IMR-90 (cell line): Measurements from ENCODE around the gene COQ8A. TPM values are rescaled to one million over a fixed set of nuclear protein-coding genes. Genes with fewer than 3 reads are reported as not detected.

Source experiments
- ATAC-seq: fragments of 200-7000 bp; cut with Tn5 transposase; 2 replicates; pipeline ENCODE4 v1.9.1; 2020; ENCODE audit warnings: low read depth, mild to moderate bottlenecking, moderate library complexity
- BruUV-seq: library from RNA; stranded (reverse); fragments of 400-500 nt; replicated peaks from 2 replicates; lab custom pipeline; 2021; lab: Mats Ljungman, UMichigan
- CTCF ChIA-PET: fragments of 300-600 bp; formaldehyde crosslinking; extraction: SDS; loops from one replicate; lab custom pipeline; 2021; ENCODE audit warnings: antibody characterized with exemption; lab: Yijun Ruan, JAX
- POLR2A ChIA-PET: fragments of 300-600 bp; sonication (Branson Sonifier 250); formaldehyde crosslinking; loops from one replicate; lab custom pipeline; 2022; ENCODE audit warnings: antibody characterized with exemption; ENCODE audit not compliant: unreplicated experiment; lab: Charles Lee
- DNase-seq: peaks from one replicate; pipeline ENCODE4 v3.0.0; 2013
- H2AFZ ChIP-seq: replicated peaks from 2 replicates; pipeline ENCODE3; 2013; ENCODE audit warnings: low read length, mild to moderate bottlenecking; ENCODE audit not compliant: poor library complexity
- H2AK5ac ChIP-seq: 2 replicates; pipeline ENCODE4 v1.6.1; 2013; ENCODE audit warnings: low read depth, low read length, inconsistent platforms
- H2AK9ac ChIP-seq: replicated peaks from 2 replicates; pipeline ENCODE3; 2013; ENCODE audit warnings: mild to moderate bottlenecking, low read depth, low read length, moderate library complexity; ENCODE audit not compliant: poor library complexity
- H2BK120ac ChIP-seq: 2 replicates; pipeline ENCODE4 v1.6.1; 2013; ENCODE audit warnings: low read depth, low read length, inconsistent platforms
- H2BK15ac ChIP-seq: 3 replicates; pipeline ENCODE4 v1.6.1; 2013; ENCODE audit warnings: low read depth, low read length, inconsistent platforms
- H2BK20ac ChIP-seq: 2 replicates; pipeline ENCODE4 v1.6.1; 2013; ENCODE audit warnings: low read depth, mild to moderate bottlenecking, inconsistent platforms, low read length, moderate library complexity
- H2BK5ac ChIP-seq: 2 replicates; pipeline ENCODE4 v1.6.1; 2013; ENCODE audit warnings: mild to moderate bottlenecking, low read depth, low read length, inconsistent platforms; ENCODE audit not compliant: poor library complexity, severe bottlenecking
- H3K14ac ChIP-seq: replicated peaks from 2 replicates; pipeline ENCODE4 v1.6.1; 2013; ENCODE audit warnings: low read depth, low read length, inconsistent platforms
- H3K18ac ChIP-seq: 2 replicates; pipeline ENCODE4 v1.6.1; 2013; ENCODE audit warnings: low read depth, low read length, control low read depth
- H3K23ac ChIP-seq: 2 replicates; pipeline ENCODE4 v1.6.1; 2013; ENCODE audit warnings: low read depth, low read length, inconsistent platforms
- H3K27ac ChIP-seq: 2 replicates; pipeline ENCODE4 v1.5.1; 2013; ENCODE audit warnings: mild to moderate bottlenecking, control low read depth, low read length; ENCODE audit not compliant: insufficient read depth
- H3K27me3 ChIP-seq: 2 replicates; pipeline ENCODE4 v1.6.1; 2013; ENCODE audit warnings: low read length; ENCODE audit not compliant: control insufficient read depth, insufficient read depth
- H3K36me3 ChIP-seq: 2 replicates; pipeline ENCODE4 v1.6.1; 2013; ENCODE audit warnings: low read length, mixed read lengths; ENCODE audit not compliant: control insufficient read depth, insufficient read depth
- H3K4ac ChIP-seq: 2 replicates; pipeline ENCODE4 v1.6.1; 2013; ENCODE audit warnings: low read depth, low read length, inconsistent platforms
- H3K4me1 ChIP-seq: 2 replicates; pipeline ENCODE4 v1.6.1; 2013; ENCODE audit warnings: low read length, mixed read lengths; ENCODE audit not compliant: control insufficient read depth, insufficient read depth
- H3K4me2 ChIP-seq: 2 replicates; pipeline ENCODE4 v1.6.1; 2013; ENCODE audit warnings: low read depth, mild to moderate bottlenecking, control low read depth, low read length, moderate library complexity
- H3K4me3 ChIP-seq: 2 replicates; pipeline ENCODE4 v1.5.1; 2013; ENCODE audit warnings: low read depth, mild to moderate bottlenecking, control low read depth, low read length, moderate library complexity; ENCODE audit not compliant: insufficient read depth
- H3K56ac ChIP-seq: 2 replicates; pipeline ENCODE4 v1.6.1; 2013; ENCODE audit warnings: low read length, inconsistent platforms; ENCODE audit not compliant: insufficient read depth; ENCODE audit errors: extremely low read depth
- H3K79me1 ChIP-seq, 2 experiments: 2 replicates each; pipeline ENCODE4 v1.6.1; 2013; ENCODE audit warnings: low read length in 2 of 2, inconsistent platforms in 1 of 2, low read depth in 1 of 2
- H3K9ac ChIP-seq: 2 replicates; pipeline ENCODE4 v1.6.1; 2013; ENCODE audit warnings: low read depth, low read length, control low read depth
- H3K9me1 ChIP-seq: 2 replicates; pipeline ENCODE4 v1.6.1; 2013; ENCODE audit warnings: low read length, inconsistent platforms; ENCODE audit not compliant: insufficient read depth
- H3K9me3 ChIP-seq: 2 replicates; pipeline ENCODE4 v1.6.1; 2013; ENCODE audit warnings: low read length; ENCODE audit not compliant: control insufficient read depth, insufficient read depth
- H4K20me1 ChIP-seq: 2 replicates; pipeline ENCODE4 v1.6.1; 2013; ENCODE audit warnings: low read length, inconsistent platforms; ENCODE audit not compliant: insufficient read depth
- H4K5ac ChIP-seq: 2 replicates; pipeline ENCODE4 v1.6.1; 2013; ENCODE audit warnings: mild to moderate bottlenecking, low read depth, low read length, control low read depth
- H4K8ac ChIP-seq, 2 experiments: 2 replicates each; pipeline ENCODE4 v1.6.1; 2013; ENCODE audit warnings: low read depth in 2 of 2, low read length in 2 of 2, control low read depth in 1 of 2, inconsistent platforms in 1 of 2
- H4K91ac ChIP-seq: 2 replicates; pipeline ENCODE4 v1.6.1; 2013; ENCODE audit warnings: low read depth, low read length, inconsistent platforms; ENCODE audit not compliant: insufficient read depth
- BHLHE40 ChIP-seq: fragments of 150-350 bp; IDR thresholded peaks from 2 replicates; pipeline ENCODE4 v1.6.1; 2016; ENCODE audit warnings: mild to moderate bottlenecking, low read depth, low read length
- CEBPB ChIP-seq: IDR thresholded peaks from 2 replicates; pipeline ENCODE4 v1.6.1; 2012; ENCODE audit warnings: low read depth, low read length, improper control_type of control experiment
- CTCF ChIP-seq: conservative IDR thresholded peaks from 2 replicates; pipeline ENCODE4 v1.5.1; 2012; ENCODE audit warnings: mild to moderate bottlenecking, low read depth, low read length, improper control_type of control experiment
- ELK1 ChIP-seq: fragments of 150-350 bp; IDR thresholded peaks from 2 replicates; pipeline ENCODE4 v1.6.1; 2016; ENCODE audit warnings: low read depth, mild to moderate bottlenecking, low read length, moderate library complexity, borderline replicate concordance
- FOS ChIP-seq: fragments of 150-350 bp; IDR thresholded peaks from 2 replicates; pipeline ENCODE4 v1.6.1; 2016; ENCODE audit warnings: low read depth, low read length
- POLR2A ChIP-seq: IDR thresholded peaks from 2 replicates; pipeline ENCODE4 v1.6.1; 2012; ENCODE audit warnings: mild to moderate bottlenecking, low read depth, low read length
- RAD21 ChIP-seq: IDR thresholded peaks from 2 replicates; pipeline ENCODE4 v1.6.1; 2012; ENCODE audit warnings: low read length, improper control_type of control experiment
- RFX5 ChIP-seq: IDR thresholded peaks from 2 replicates; pipeline ENCODE4 v1.8.0; 2012; ENCODE audit warnings: low read depth, mild to moderate bottlenecking, low read length, moderate library complexity
- SMC3 ChIP-seq: fragments of 150-350 bp; IDR thresholded peaks from 2 replicates; pipeline ENCODE4 v1.6.1; 2016; ENCODE audit warnings: low read depth, mild to moderate bottlenecking, antibody characterized with exemption, low read length, moderate library complexity
- WGBS, 2 experiments: methylation state at CpG; one replicate each; pipeline versions ENCODE4 v1.1.5 to v1.1.7; 2013; ENCODE audit warnings: missing lambda C conversion rate in 2 of 2; ENCODE audit not compliant: insufficient read length in 1 of 2; ENCODE audit errors: extremely low coverage in 2 of 2; 5-methylcytosine and 5-hydroxymethylcytosine counted together
- dilution Hi-C: fragments of 300-500 bp; cut with HindIII; formaldehyde crosslinking; loops from one replicate; pipeline ENCODE4 v1.14.3; 2018; ENCODE audit warnings: low sequenced_read_pairs; ENCODE audit not compliant: unreplicated experiment
- in situ Hi-C: fragments of 300-500 bp; cut with MboI; formaldehyde crosslinking; loops from 3 replicates; pipeline ENCODE4 v1.14.3; 2019; ENCODE audit warnings: low sequenced_read_pairs, inconsistent platforms, mixed read lengths
- intact Hi-C: fragments of 100-400 bp; cut with micrococcal nuclease; formaldehyde crosslinking; loops from 2 replicates; pipeline ENCODE4 v1.10.0; 2022
- polyA plus RNA-seq, 3 experiments: library from polyadenylated mRNA; depleted of rRNA; stranded (reverse); fragments of >200 nt; gene quantifications; 2 replicates each; pipeline ENCODE4 v1.2.3, GENCODE V29; 2012; ENCODE audit warnings: low replicate concordance in 1 of 3
- total RNA-seq: library from RNA; depleted of rRNA; stranded (reverse); fragments of >200 nt; gene quantifications from 2 replicates; pipeline ENCODE4 v1.2.3, GENCODE V29; 2012

The COQ8A gene
- total and polyA plus RNA-seq, 2 of the 4 experiments (the other 2 are of a cell fraction), result 3.8 to 6.1 TPM

- TF ChIP-seq ELK1, result no peak
- no peak for TF ChIP-seq FOS
- no peak for TF ChIP-seq BHLHE40
These were observed 12.0 kb downstream of the COQ8A start (continued) for GRCh38 chr1:226952118-226952441.

- no peak overlapping the region for H3K4ac ChIP-seq
- no peak overlapping the region for H3K27ac ChIP-seq
- no peak overlapping the region for H2AFZ ChIP-seq
- H3K18ac ChIP-seq, result no peak overlapping the region
- 0 out of 2 replicates have a peak, but pooled peaks cover 3% of the 10 kb centered on the region for H4K20me1 ChIP-seq
- no peak overlapping the region for H4K8ac ChIP-seq
- H3K9me3 ChIP-seq, result no peaks in the 10 kb centered on the region; the same call in 1 of the 2 replicates
- H3K4me1 ChIP-seq, result peaks cover 3% of the 10 kb centered on the region; the same call in 1 of the 2 replicates
- H2BK15ac ChIP-seq, result no peak overlapping the region
- no TSS peak for BruUV-seq
- H3K79me1 ChIP-seq, result no peaks in the 10 kb centered on the region
- H3K9me1 ChIP-seq, result no peaks in the 10 kb centered on the region
- in situ Hi-C loops (no loop called here), dilution Hi-C loops (no loop called here), intact Hi-C loops (no loop called here)
- TF ChIP-seq RFX5, result no peak
- TF ChIP-seq ELK1, result no peak
- TF ChIP-seq POLR2A, result no peak
- no peak for TF ChIP-seq CTCF
- TF ChIP-seq CEBPB, result no peak
- TF ChIP-seq FOS, result no peak
- TF ChIP-seq RAD21, result no peak
- no peak for TF ChIP-seq SMC3
- no peak overlapping the region for H4K91ac ChIP-seq
- no peak overlapping the region for H2AK5ac ChIP-seq
- ChIA-PET CTCF (no interaction called here), POLR2A (no interaction called here)
- WGBS, 2 experiments, result 92% methylated on average over 4 of the region's 11 CpGs; no CpG with 5 or more reads in 1 of the 2 experiments
- H3K4me3 ChIP-seq, result no peak overlapping the region
- H3K36me3 ChIP-seq, result no peaks in the 10 kb centered on the region
- no peak overlapping the region for H2BK5ac ChIP-seq
- ATAC-seq (peak; percentile 69), DNase-seq (peak; percentile 49)
- H3K9ac ChIP-seq, result no peak overlapping the region
- no peak overlapping the region for H3K23ac ChIP-seq
- no peak overlapping the region for H2BK120ac ChIP-seq
- no peak overlapping the region for H2BK20ac ChIP-seq
- H3K27me3 ChIP-seq, result no peaks in the 10 kb centered on the region
- H3K56ac ChIP-seq, result no peak overlapping the region
- H3K4me2 ChIP-seq, result no peak overlapping the region
- H3K14ac ChIP-seq, result no peak overlapping the region
- no peak overlapping the region for H2AK9ac ChIP-seq
- H4K5ac ChIP-seq, result no peak overlapping the region
These were observed 13.2 kb downstream of the COQ8A start for GRCh38 chr1:226953175-226953800.
